Neural progenitor cell (in vitro differentiated cells): ENCODE measurements around the gene IFNLR1. TPM values are rescaled to one million over a fixed set of nuclear protein-coding genes. Genes with fewer than 3 reads are reported as not detected.

ENCODE experiments used
- DNase-seq: peaks from one replicate; pipeline ENCODE4 v3.0.0-alpha.2; 2016; ENCODE audit warnings: low spot score
- H2AFZ ChIP-seq: fragments of 200-600 bp; sonication (generic); replicated peaks from 2 replicates; pipeline ENCODE4 v1.6.1; 2016; ENCODE audit warnings: antibody characterized with exemption
- H3F3A ChIP-seq: fragments of 200-600 bp; sonication (generic); 2 replicates; pipeline ENCODE4 v1.6.1; 2016; ENCODE audit warnings: antibody characterized with exemption, low read depth
- H3K27ac ChIP-seq: fragments of 200-600 bp; sonication (generic); 2 replicates; pipeline ENCODE4 v1.5.1; 2016; ENCODE audit warnings: mild to moderate bottlenecking
- H3K27me3 ChIP-seq: fragments of 200-600 bp; sonication (generic); 2 replicates; pipeline ENCODE4 v1.6.1; 2016; ENCODE audit warnings: mild to moderate bottlenecking, moderate library complexity
- H3K36me3 ChIP-seq: fragments of 200-600 bp; sonication (generic); 2 replicates; pipeline ENCODE4 v1.5.1; 2016
- H3K4me1 ChIP-seq: fragments of 200-600 bp; sonication (generic); 2 replicates; pipeline ENCODE4 v1.6.1; 2016; ENCODE audit warnings: mixed run types
- H3K4me2 ChIP-seq: fragments of 200-600 bp; sonication (generic); 2 replicates; pipeline ENCODE4 v1.6.1; 2016
- H3K4me3 ChIP-seq: fragments of 200-600 bp; sonication (generic); 2 replicates; pipeline ENCODE4 v1.5.1; 2016
- H3K79me2 ChIP-seq: fragments of 200-600 bp; sonication (generic); 2 replicates; pipeline ENCODE4 v1.6.1; 2016; ENCODE audit warnings: low read depth
- H3K9ac ChIP-seq: fragments of 200-600 bp; sonication (generic); 2 replicates; pipeline ENCODE4 v1.6.1; 2016
- H3K9me3 ChIP-seq: fragments of 200-600 bp; sonication (generic); 2 replicates; pipeline ENCODE4 v1.5.1; 2016; ENCODE audit warnings: low read depth
- H4K20me1 ChIP-seq: fragments of 200-600 bp; sonication (generic); 2 replicates; pipeline ENCODE4 v1.6.1; 2016; ENCODE audit warnings: low read depth
- H3K27ac Mint-ChIP-seq: 3 replicates; pipeline ENCODE4 v1.8.0; 2021; ENCODE audit warnings: mixed read lengths
- H3K27me3 Mint-ChIP-seq: 2 replicates; pipeline ENCODE4 v1.8.0; 2022; ENCODE audit warnings: low read depth, mild to moderate bottlenecking, inconsistent platforms, moderate library complexity, mixed read lengths; ENCODE audit not compliant: insufficient read depth
- H3K36me3 Mint-ChIP-seq: 3 replicates; pipeline ENCODE4 v1.8.0; 2021; ENCODE audit warnings: mixed read lengths
- H3K4me1 Mint-ChIP-seq: 3 replicates; pipeline ENCODE4 v1.8.0; 2021; ENCODE audit warnings: mixed read lengths
- H3K4me3 Mint-ChIP-seq: 3 replicates; pipeline ENCODE4 v1.8.0; 2021; ENCODE audit warnings: mild to moderate bottlenecking, moderate library complexity, mixed read lengths
- H3K9me3 Mint-ChIP-seq: 3 replicates; pipeline ENCODE4 v1.8.0; 2020; ENCODE audit warnings: mixed read lengths
- EZH2 ChIP-seq: fragments of 200-600 bp; sonication (generic); IDR thresholded peaks from 2 replicates; pipeline ENCODE4 v1.6.1; 2017; ENCODE audit warnings: antibody characterized with exemption, mild to moderate bottlenecking, moderate library complexity
- EZH2phosphoT487 ChIP-seq: fragments of 200-600 bp; sonication (generic); IDR thresholded peaks from 2 replicates; pipeline ENCODE4 v1.6.1; 2017; ENCODE audit warnings: antibody characterized with exemption
- total RNA-seq: library from RNA; depleted of rRNA; stranded (reverse); fragments of >200 nt; gene quantifications from 2 replicates; pipeline ENCODE4 v1.2.3, GENCODE V29; 2015; ENCODE audit warnings: low replicate concordance
- TF ChIP-seq, protein P1 (sequence below): fragments of 200-600 bp; sonication (generic); IDR thresholded peaks from 2 replicates; pipeline ENCODE4 v1.5.1; 2017; ENCODE audit warnings: antibody characterized with exemption, mild to moderate bottlenecking

IFNLR1 gene
- total RNA-seq, 1 donor from 2014 or later, result 3.3 TPM

DNA sequence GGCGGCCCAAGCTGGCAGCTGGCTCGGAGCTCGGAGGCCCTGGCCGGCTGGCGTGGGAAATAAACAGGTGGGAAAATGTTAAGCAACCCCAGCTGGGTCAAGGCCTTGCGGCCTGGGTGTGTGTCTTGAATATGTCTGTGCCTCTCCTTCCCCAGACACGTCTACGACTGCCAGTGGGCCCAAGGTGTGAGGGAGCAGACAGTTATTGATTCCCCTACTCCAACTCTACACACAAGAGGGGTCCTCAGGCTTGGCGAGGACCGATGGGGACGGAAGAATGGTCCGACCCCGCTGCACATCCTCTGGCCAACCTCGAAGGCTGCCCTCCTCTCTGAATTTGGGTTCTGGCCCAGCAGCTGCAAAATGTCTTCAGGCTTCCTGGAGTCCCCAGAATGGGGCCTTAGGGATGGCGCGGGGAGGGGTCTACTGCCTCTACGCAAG lies 46.3 kb downstream of the IFNLR1 start:
- Mint-ChIP-seq H3K9me3 (no peaks in the 10 kb centered on the region), H3K27me3 (peaks cover 15% of the 10 kb centered on the region), H3K27ac (peak overlapping the region; percentile 42), H3K4me3 (no peak overlapping the region), H3K36me3 (no peaks in the 10 kb centered on the region), H3K4me1 (peaks cover 16% of the 10 kb centered on the region)
- H3F3A ChIP-seq, result no peaks in the 10 kb centered on the region
- H3K27me3 ChIP-seq, result no peaks in the 10 kb centered on the region
- H3K9ac ChIP-seq, result no peak overlapping the region
- no peak overlapping the region for H3K4me2 ChIP-seq
- no peaks in the 10 kb centered on the region for H3K4me1 ChIP-seq
- H4K20me1 ChIP-seq, result no peaks in the 10 kb centered on the region
- H2AFZ ChIP-seq, result no peak overlapping the region
- no peak for TF ChIP-seq EZH2
- no peak for TF ChIP-seq EZH2phosphoT487
- TF ChIP-seq, protein P1, sequence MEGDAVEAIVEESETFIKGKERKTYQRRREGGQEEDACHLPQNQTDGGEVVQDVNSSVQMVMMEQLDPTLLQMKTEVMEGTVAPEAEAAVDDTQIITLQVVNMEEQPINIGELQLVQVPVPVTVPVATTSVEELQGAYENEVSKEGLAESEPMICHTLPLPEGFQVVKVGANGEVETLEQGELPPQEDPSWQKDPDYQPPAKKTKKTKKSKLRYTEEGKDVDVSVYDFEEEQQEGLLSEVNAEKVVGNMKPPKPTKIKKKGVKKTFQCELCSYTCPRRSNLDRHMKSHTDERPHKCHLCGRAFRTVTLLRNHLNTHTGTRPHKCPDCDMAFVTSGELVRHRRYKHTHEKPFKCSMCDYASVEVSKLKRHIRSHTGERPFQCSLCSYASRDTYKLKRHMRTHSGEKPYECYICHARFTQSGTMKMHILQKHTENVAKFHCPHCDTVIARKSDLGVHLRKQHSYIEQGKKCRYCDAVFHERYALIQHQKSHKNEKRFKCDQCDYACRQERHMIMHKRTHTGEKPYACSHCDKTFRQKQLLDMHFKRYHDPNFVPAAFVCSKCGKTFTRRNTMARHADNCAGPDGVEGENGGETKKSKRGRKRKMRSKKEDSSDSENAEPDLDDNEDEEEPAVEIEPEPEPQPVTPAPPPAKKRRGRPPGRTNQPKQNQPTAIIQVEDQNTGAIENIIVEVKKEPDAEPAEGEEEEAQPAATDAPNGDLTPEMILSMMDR, result no peak
- no peaks in the 10 kb centered on the region for H3K36me3 ChIP-seq
- no peak overlapping the region for H3K27ac ChIP-seq
- no peak for DNase-seq
- H3K4me3 ChIP-seq, result no peak overlapping the region
- no peaks in the 10 kb centered on the region for H3K79me2 ChIP-seq
- H3K9me3 ChIP-seq, result no peaks in the 10 kb centered on the region

DNA sequence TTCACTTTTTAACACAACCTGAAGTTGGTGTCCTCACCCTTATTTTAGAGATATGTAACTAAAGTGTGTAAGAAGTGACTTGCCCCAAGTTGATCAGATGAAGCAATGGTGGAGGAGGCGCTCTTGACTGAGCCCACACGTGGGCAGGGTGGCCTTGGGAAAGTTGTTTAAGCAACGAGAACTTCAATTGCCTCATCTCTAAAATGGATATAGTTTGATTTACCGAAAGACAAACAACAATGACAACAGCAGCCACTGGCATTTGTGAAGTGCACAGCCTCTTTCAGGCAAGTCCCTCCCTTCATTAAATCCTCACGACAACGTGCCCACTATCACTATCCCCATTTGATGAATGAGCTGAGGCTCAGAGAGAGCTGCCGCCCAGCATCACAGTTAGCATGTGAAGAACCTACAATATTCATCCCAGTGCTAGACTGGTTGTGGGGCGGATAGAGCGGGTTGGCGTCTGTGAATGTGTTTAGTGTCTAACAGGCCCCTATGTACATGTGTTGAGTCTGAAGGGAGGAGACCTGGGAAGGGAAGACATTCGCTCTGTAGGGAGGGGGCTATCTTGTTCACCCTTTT lies 47.2 kb downstream of the IFNLR1 start:
- no peak overlapping the region for H3K4me3 Mint-ChIP-seq
- TF ChIP-seq EZH2 (no peak), EZH2phosphoT487 (no peak)
- TF ChIP-seq, protein P1, result no peak
- Histone ChIP-seq H3K27ac (no peak overlapping the region), H3F3A (no peaks in the 10 kb centered on the region), H3K4me1 (no peaks in the 10 kb centered on the region), H3K9ac (no peak overlapping the region), H3K27me3 (no peaks in the 10 kb centered on the region), H3K9me3 (no peaks in the 10 kb centered on the region), H2AFZ (no peak overlapping the region), H4K20me1 (no peaks in the 10 kb centered on the region), H3K4me3 (no peak overlapping the region), H3K79me2 (no peaks in the 10 kb centered on the region), H3K4me2 (no peak overlapping the region), H3K36me3 (no peaks in the 10 kb centered on the region)
- DNase-seq, result no peak
- peaks cover 15% of the 10 kb centered on the region for H3K27me3 Mint-ChIP-seq
- H3K36me3 Mint-ChIP-seq, result no peaks in the 10 kb centered on the region
- H3K4me1 Mint-ChIP-seq, result peaks cover 16% of the 10 kb centered on the region
- no peak overlapping the region for H3K27ac Mint-ChIP-seq
- no peaks in the 10 kb centered on the region for H3K9me3 Mint-ChIP-seq

DNA sequence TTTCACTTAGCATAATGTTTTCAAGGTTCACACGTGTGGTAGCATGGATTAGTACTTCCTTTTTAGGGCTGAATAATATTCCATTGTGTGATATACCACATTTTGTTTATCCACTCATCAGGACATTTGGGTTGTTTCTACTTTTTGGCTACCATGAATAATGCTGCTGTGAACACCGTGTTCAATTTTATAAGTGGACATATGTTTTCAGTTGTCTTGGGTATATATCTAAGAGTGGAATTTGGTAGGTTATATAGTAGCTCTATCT lies 47.9 kb downstream of the IFNLR1 start:
- Histone ChIP-seq H3K79me2 (no peaks in the 10 kb centered on the region), H3K4me3 (no peak overlapping the region), H3F3A (no peaks in the 10 kb centered on the region), H3K4me1 (no peaks in the 10 kb centered on the region), H4K20me1 (no peaks in the 10 kb centered on the region), H3K36me3 (no peaks in the 10 kb centered on the region), H2AFZ (no peak overlapping the region), H3K9me3 (no peaks in the 10 kb centered on the region), H3K9ac (no peak overlapping the region), H3K27me3 (no peaks in the 10 kb centered on the region), H3K27ac (no peak overlapping the region), H3K4me2 (no peak overlapping the region)
- Mint-ChIP-seq H3K4me1 (peaks cover 14% of the 10 kb centered on the region), H3K4me3 (no peak overlapping the region), H3K36me3 (no peaks in the 10 kb centered on the region), H3K27ac (no peak overlapping the region), H3K27me3 (peaks cover 18% of the 10 kb centered on the region), H3K9me3 (no peaks in the 10 kb centered on the region)
- no peak for DNase-seq
- TF ChIP-seq EZH2 (no peak), EZH2phosphoT487 (no peak)
- TF ChIP-seq, protein P1, result no peak
